A549 (cell line): ENCODE data around the gene CEBPB. TPM values are rescaled to one million over a fixed set of nuclear protein-coding genes. Genes with fewer than 3 reads are reported as not detected.
A peak's percentile ranks its signal among the peaks of the same experiment; 100 is the strongest.
"Not testable (repeated sequence)": the region's sequence is repeated elsewhere in the genome, so short reads cannot be mapped to it uniquely, and the experiment has no call there.

Experiments
- ATAC-seq, 2 experiments: fragments of 200-7000 bp in 1 of 2; fragments of >200 bp in 1 of 2; cut with Nextera tagmentation in 1 of 2; cut with Tn5 transposase in 1 of 2; 3 replicates each; pipeline versions ENCODE4 v1.8.0 to v1.9.1; 2018 to 2020; ENCODE audit warnings: mild to moderate bottlenecking in 1 of 2, moderate library complexity in 1 of 2
- CTCF ChIA-PET: fragments of 300-600 bp; sonication (Branson Sonifier 250); formaldehyde crosslinking; extraction: SDS; loops from one replicate; lab custom pipeline; 2021; ENCODE audit warnings: antibody characterized with exemption, inconsistent platforms; lab: Yijun Ruan, JAX
- POLR2A ChIA-PET: fragments of 350-600 bp; formaldehyde crosslinking; extraction: SDS; loops from one replicate; lab custom pipeline; 2021; ENCODE audit warnings: antibody characterized with exemption, inconsistent platforms; lab: Yijun Ruan, JAX
- DNase-seq, 2 experiments: peaks; one replicate each; pipeline versions ENCODE4 v3.0.0 to v3.0.0-alpha.2; 2011 to 2016; ENCODE audit warnings: low read depth in 1 of 2, low spot score in 1 of 2
- FAIRE-seq: peaks from 2 replicates; lab custom pipeline; 2011; peaks lifted over from hg19 to GRCh38; lab: Jason Lieb, UNC
- H3K27ac ChIP-seq, 2 experiments: fragments of >200 bp; sonication (Bioruptor Twin); formaldehyde crosslinking; 3 replicates each; pipeline ENCODE4 v1.5.1; 2016 to 2017
- H3K4me1 ChIP-seq: fragments of >200 bp; sonication (Bioruptor Twin); formaldehyde crosslinking; 3 replicates; pipeline ENCODE4 v1.6.1; 2016
- H3K4me2 ChIP-seq: fragments of >200 bp; sonication (Bioruptor Twin); formaldehyde crosslinking; 3 replicates; pipeline ENCODE4 v1.6.1; 2016
- H3K4me3 ChIP-seq: fragments of >200 bp; sonication (Bioruptor Twin); formaldehyde crosslinking; 3 replicates; pipeline ENCODE4 v1.5.1; 2016
- H3K9me3 ChIP-seq: fragments of >200 bp; sonication (Bioruptor Twin); formaldehyde crosslinking; 3 replicates; pipeline ENCODE4 v1.6.1; 2016
- CHD4 ChIP-seq: fragments of 200-600 bp; sonication (generic); IDR thresholded peaks from 2 replicates; pipeline ENCODE4 v1.6.1; 2016; ENCODE audit warnings: antibody characterized with exemption, mild to moderate bottlenecking, borderline replicate concordance
- EHF ChIP-seq: fragments of 250-450 bp; sonication (Bioruptor Pico); IDR thresholded peaks from 2 replicates; pipeline ENCODE4 v1.5.0; 2020; ENCODE audit warnings: mild to moderate bottlenecking
- ESRRA ChIP-seq: fragments of 150-350 bp; IDR thresholded peaks from 2 replicates; pipeline ENCODE4 v1.6.1; 2014; ENCODE audit warnings: mild to moderate bottlenecking, low read length, borderline replicate concordance
- FOSB ChIP-seq: fragments of 250-450 bp; sonication (Bioruptor Pico); IDR thresholded peaks from 2 replicates; pipeline ENCODE4 v1.5.0; 2020; ENCODE audit warnings: mild to moderate bottlenecking, moderate library complexity
- GATA3 ChIP-seq: IDR thresholded peaks from 2 replicates; pipeline ENCODE4 v1.6.1; 2012; ENCODE audit warnings: borderline replicate concordance
- HDAC2 ChIP-seq: fragments of 200-600 bp; sonication (generic); IDR thresholded peaks from 2 replicates; pipeline ENCODE4 v1.6.1; 2016
- HEYL ChIP-seq: fragments of 250-450 bp; sonication (Bioruptor Pico); IDR thresholded peaks from 2 replicates; pipeline ENCODE4 v1.8.0; 2021; ENCODE audit warnings: mild to moderate bottlenecking, moderate library complexity
- JUN ChIP-seq, 2 experiments: fragments of >200 bp; sonication (Bioruptor Twin); formaldehyde crosslinking; IDR thresholded peaks; 2 replicates in 1 of 2; 3 replicates in 1 of 2; pipeline ENCODE4 v1.6.1; 2016 to 2017
- KDM1A ChIP-seq: fragments of 200-600 bp; sonication (generic); IDR thresholded peaks from 2 replicates; pipeline ENCODE4 v1.6.1; 2016; ENCODE audit warnings: low read depth, mild to moderate bottlenecking
- KDM5A ChIP-seq: fragments of 200-600 bp; sonication (generic); IDR thresholded peaks from 2 replicates; pipeline ENCODE4 v1.6.1; 2016; ENCODE audit warnings: antibody characterized with exemption, mild to moderate bottlenecking
- MAFK ChIP-seq: fragments of 450-650 bp; IDR thresholded peaks from 2 replicates; pipeline ENCODE4 v1.6.1; 2014; ENCODE audit not compliant: partially characterized antibody
- MAZ ChIP-seq: fragments of 150-350 bp; IDR thresholded peaks from 2 replicates; pipeline ENCODE4 v1.6.1; 2014; ENCODE audit warnings: antibody characterized with exemption, low read depth, low read length, borderline replicate concordance
- MYC ChIP-seq: IDR thresholded peaks from 2 replicates; pipeline ENCODE4 v1.6.1; 2012; ENCODE audit warnings: mild to moderate bottlenecking, inconsistent platforms, low read length, improper control_type of control experiment, borderline replicate concordance
- NR3C1 ChIP-seq: fragments of >200 bp; sonication (Bioruptor Twin); formaldehyde crosslinking; IDR thresholded peaks from 3 replicates; pipeline ENCODE4 v1.6.1; 2017
- PBX3 ChIP-seq: IDR thresholded peaks from 2 replicates; pipeline ENCODE4 v1.6.1; 2012
- PHF8 ChIP-seq: fragments of 200-600 bp; sonication (generic); IDR thresholded peaks from 2 replicates; pipeline ENCODE4 v1.6.1; 2016; ENCODE audit warnings: low read depth, mild to moderate bottlenecking, antibody characterized with exemption, moderate library complexity, borderline replicate concordance
- SMC3 ChIP-seq: fragments of >200 bp; sonication (Bioruptor Twin); formaldehyde crosslinking; IDR thresholded peaks from 3 replicates; pipeline ENCODE4 v1.6.1; 2018; ENCODE audit warnings: inconsistent platforms
- USF2 ChIP-seq: fragments of 450-650 bp; IDR thresholded peaks from 2 replicates; pipeline ENCODE4 v1.6.1; 2014; ENCODE audit warnings: antibody characterized with exemption
- ZNF302 ChIP-seq: fragments of 250-450 bp; sonication (Bioruptor Pico); IDR thresholded peaks from 2 replicates; pipeline ENCODE4 v1.9.0; 2021; ENCODE audit warnings: inconsistent platforms, mild to moderate bottlenecking, moderate library complexity
- WGBS: methylation state at CpG from one replicate; pipeline ENCODE4 v1.1.6; 2017; ENCODE audit errors: missing lambda C conversion rate; 5-methylcytosine and 5-hydroxymethylcytosine counted together
- polyA plus RNA-seq, 4 experiments: library from polyadenylated mRNA; depleted of rRNA in 3 of 4; stranded (reverse); fragments of >200 nt; fragmentation: RNase III in 1 of 4; extraction: RNeasy Plus Mini Kit Qiagen cat#74134 plus additional on column Dnase treatment in 1 of 4; gene quantifications; 2 replicates in 3 of 4; 3 replicates in 1 of 4; pipeline ENCODE4 v1.2.3, GENCODE V29; 2011 to 2017
- TF ChIP-seq, protein P1 (sequence below): fragments of 250-450 bp; sonication (Bioruptor Pico); IDR thresholded peaks from 2 replicates; pipeline ENCODE4 v1.5.0; 2020; ENCODE audit warnings: low read depth, mild to moderate bottlenecking, moderate library complexity

Gene CEBPB
- polyA plus RNA-seq, 2 of the 4 experiments (the other 2 are of a cell fraction): 45.4 to 74.0 TPM

DNA sequence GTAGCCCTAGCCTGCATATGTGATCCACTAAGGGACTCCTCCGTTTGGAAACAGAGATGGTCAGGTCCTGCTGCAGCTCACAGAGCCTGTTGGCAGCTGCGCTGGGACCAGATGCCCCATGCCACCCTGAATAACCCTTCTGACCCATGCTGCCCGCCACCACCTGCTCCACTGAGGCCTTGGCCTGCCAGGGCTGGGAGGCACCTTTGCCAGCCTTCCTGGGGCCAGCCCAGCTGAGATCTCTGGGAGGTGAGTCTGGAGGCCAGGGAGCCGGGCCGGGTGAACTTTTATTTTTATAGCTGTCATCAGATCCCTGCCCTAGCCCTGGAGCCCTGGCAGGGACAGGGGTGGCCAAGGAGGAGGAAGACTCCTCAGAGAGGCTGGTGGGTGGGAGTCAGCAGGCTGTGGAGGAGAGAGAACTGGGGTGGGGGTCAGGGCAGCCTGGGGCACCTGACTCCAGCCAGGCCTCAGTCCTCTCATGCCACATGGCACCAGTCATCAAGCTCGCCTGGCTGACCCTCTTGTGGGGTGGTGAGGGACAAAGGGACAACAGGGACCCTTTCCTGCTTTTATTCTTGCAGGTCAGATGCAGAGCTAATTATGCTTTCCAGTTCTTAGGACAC, 10.0 kb downstream of the CEBPB start:
- whole genome bisulfite sequencing: 90% methylated on average over 6 of the region's 6 CpGs
- H3K4me1 ChIP-seq: peaks cover 12% of the 10 kb centered on the region
- no peak for ATAC-seq
- no peak for DNase-seq
- no peak for TF ChIP-seq KDM1A
- no peak for TF ChIP-seq EHF (CRISPR knock-in tag)
- TF ChIP-seq CHD4: no peak
- TF ChIP-seq JUN (IDR thresholded peaks at IDR 0.05): no peak
- no peak for TF ChIP-seq PHF8
- no peak for TF ChIP-seq NR3C1
- no peak overlapping the region for H3K4me2 ChIP-seq
- H3K27ac ChIP-seq: peak overlapping the region in 1 of 2 experiments; percentile 52; a peak in 2 of 6 replicates
- ChIA-PET CTCF (interaction anchor here (0.9 to 4.3 kb wide), 7 partner anchors 10 to 200 kb away, joined by 3 to 20 read pairs (median 3); no protein-coding TSS in a partner anchor), POLR2A (no interaction called here)
- H3K4me3 ChIP-seq: no peak overlapping the region
- peaks cover 33% of the 10 kb centered on the region for H3K9me3 ChIP-seq
- no peak for FAIRE-seq

DNA sequence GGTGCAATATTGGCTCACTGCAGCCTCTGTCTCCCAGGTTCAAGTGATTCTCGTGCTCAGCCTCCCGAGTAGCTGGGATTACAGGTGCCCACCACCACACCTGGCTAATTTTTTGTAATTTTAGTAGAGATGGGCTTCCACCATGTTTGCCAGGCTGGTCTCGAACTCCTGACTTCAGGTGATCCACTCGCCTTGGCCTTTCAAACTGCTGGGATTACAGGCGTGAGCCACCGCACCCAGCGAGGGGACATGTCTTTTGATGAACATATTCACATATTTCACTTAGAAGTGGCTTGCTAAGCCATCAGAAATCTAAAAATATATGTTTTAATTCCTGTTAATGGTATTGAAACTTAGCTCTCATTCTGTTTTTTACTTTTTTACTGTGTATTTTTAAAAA, 11.1 kb downstream of the CEBPB start:
- CTCF ChIA-PET: interaction anchor here (0.9 to 4.3 kb wide), 6 partner anchors 8 to 209 kb away, joined by 3 to 20 read pairs (median 4); partner anchors contain the start of gene CEBPB
- 87% methylated on average over 7 of the region's 7 CpGs for WGBS
- POLR2A ChIA-PET, FAIRE-seq, H3K4me3 ChIP-seq, DNase-seq, H3K4me2 ChIP-seq, H3K4me1 ChIP-seq, H3K27ac ChIP-seq, ATAC-seq: not testable (repeated sequence)
- peaks cover 33% of the 10 kb centered on the region for H3K9me3 ChIP-seq

GRCh38 chr20:50202677-50203076, 12.0 kb downstream of the CEBPB start:
- Histone ChIP-seq H3K4me2 (no peak overlapping the region), H3K9me3 (peaks cover 33% of the 10 kb centered on the region), H3K4me3 (no peak overlapping the region), H3K27ac (no peak overlapping the region), H3K4me1 (no peaks in the 10 kb centered on the region)
- FAIRE-seq: no peak
- TF ChIP-seq HEYL (CRISPR knock-in tag) (no peak), HDAC2 (no peak)
- POLR2A ChIA-PET: no interaction called here
- no peak for DNase-seq
- CTCF ChIA-PET: interaction anchor here (1.3 to 4.3 kb wide), 2 partner anchors 8 to 19 kb away, joined by 6 to 20 read pairs; no protein-coding TSS in a partner anchor
- WGBS: 92% methylated on average over 5 of the region's 5 CpGs
- ATAC-seq: no peak

- POLR2A ChIA-PET: no interaction called here
- no peak for DNase-seq
- CTCF ChIA-PET: no interaction called here
These were observed 13.6 kb downstream of the CEBPB start for GRCh38 chr20:50203951-50204937.

GRCh38 chr20:50207026-50207425, 16.4 kb downstream of the CEBPB start:
- H3K4me3 ChIP-seq: no peak overlapping the region
- 43% methylated on average over 1 of the region's 1 CpG for WGBS
- DNase-seq (no peak), ATAC-seq (no peak), FAIRE-seq (no peak)
- no peak overlapping the region for H3K27ac ChIP-seq
- H3K4me1 ChIP-seq: no peaks in the 10 kb centered on the region
- CTCF ChIA-PET: interaction anchor here (1.6 kb wide), 1 partner anchor 10 kb away, joined by 4 read pairs; no protein-coding TSS in a partner anchor
- POLR2A ChIA-PET: no interaction called here
- peaks cover 20% of the 10 kb centered on the region for H3K9me3 ChIP-seq
- no peak overlapping the region for H3K4me2 ChIP-seq
- TF ChIP-seq SMC3: no peak
- no peak for TF ChIP-seq KDM5A
- no peak for TF ChIP-seq FOSB (CRISPR knock-in tag)
- no peak for TF ChIP-seq PBX3
- TF ChIP-seq MAFK: no peak
- TF ChIP-seq GATA3: no peak
- no peak for TF ChIP-seq ESRRA
- TF ChIP-seq ZNF302: no peak
- TF ChIP-seq, protein P1, sequence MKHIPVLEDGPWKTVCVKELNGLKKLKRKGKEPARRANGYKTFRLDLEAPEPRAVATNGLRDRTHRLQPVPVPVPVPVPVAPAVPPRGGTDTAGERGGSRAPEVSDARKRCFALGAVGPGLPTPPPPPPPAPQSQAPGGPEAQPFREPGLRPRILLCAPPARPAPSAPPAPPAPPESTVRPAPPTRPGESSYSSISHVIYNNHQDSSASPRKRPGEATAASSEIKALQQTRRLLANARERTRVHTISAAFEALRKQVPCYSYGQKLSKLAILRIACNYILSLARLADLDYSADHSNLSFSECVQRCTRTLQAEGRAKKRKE (CRISPR knock-in tag): no peak
- no peak for TF ChIP-seq MYC
- TF ChIP-seq USF2: no peak

More at GRCh38 chr20:50203951-50204937, 13.6 kb downstream of the CEBPB start:
- FAIRE-seq (no peak), ATAC-seq (no peak)
- TF ChIP-seq MAFK (peak; percentile 24), USF2 (no peak), MAZ (no peak)
- H3K4me3 ChIP-seq: no peak overlapping the region
- peaks cover 23% of the 10 kb centered on the region for H3K9me3 ChIP-seq
- no peak overlapping the region for H3K4me2 ChIP-seq
- no peak overlapping the region for H3K27ac ChIP-seq
- H3K4me1 ChIP-seq: no peaks in the 10 kb centered on the region
- WGBS: 74% methylated on average over 5 of the region's 5 CpGs
